PC-3 (cell line): ENCODE data around the gene GRIA2.
"Not testable (repeated sequence)": the region's sequence is repeated elsewhere in the genome, so short reads cannot be mapped to it uniquely, and the experiment has no call there.

Source experiments
- EZH2 ChIP-seq: fragments of 300-600 bp; sonication (generic); IDR thresholded peaks from one replicate; pipeline ENCODE4 v1.6.1; 2017; ENCODE audit warnings: antibody characterized with exemption, mild to moderate bottlenecking, low read length; ENCODE audit not compliant: unreplicated experiment
- EZH2phosphoT487 ChIP-seq: fragments of 300-600 bp; sonication (generic); IDR thresholded peaks from 2 replicates; pipeline ENCODE4 v1.6.1; 2018; ENCODE audit warnings: mild to moderate bottlenecking, antibody characterized with exemption, low read length, borderline replicate concordance
- TF ChIP-seq, protein P1 (sequence below): fragments of 300-600 bp; sonication (generic); conservative IDR thresholded peaks from 2 replicates; pipeline ENCODE4 v1.5.1; 2017; ENCODE audit warnings: antibody characterized with exemption, low read depth, mild to moderate bottlenecking, low read length

DNA sequence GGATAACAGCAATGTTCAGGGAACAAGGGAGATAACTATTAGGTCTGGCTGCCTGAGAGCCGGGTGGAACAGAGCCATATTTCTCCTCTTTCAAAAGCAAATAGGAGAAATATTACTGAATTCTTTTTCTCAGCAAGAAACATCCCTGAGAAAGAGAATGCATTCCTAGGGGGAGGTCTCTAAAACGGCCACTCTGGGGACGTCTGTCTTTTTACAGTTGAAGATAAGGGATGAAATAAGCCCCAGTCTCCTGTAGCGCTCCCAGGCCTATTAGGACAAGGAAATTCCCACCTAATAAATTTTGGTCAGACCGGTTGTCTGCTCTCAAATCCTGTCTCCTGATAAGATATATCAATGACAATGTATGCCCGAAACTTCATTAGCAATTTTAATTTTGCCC, 37.6 kb downstream of the GRIA2 start:
- TF ChIP-seq, protein P1, sequence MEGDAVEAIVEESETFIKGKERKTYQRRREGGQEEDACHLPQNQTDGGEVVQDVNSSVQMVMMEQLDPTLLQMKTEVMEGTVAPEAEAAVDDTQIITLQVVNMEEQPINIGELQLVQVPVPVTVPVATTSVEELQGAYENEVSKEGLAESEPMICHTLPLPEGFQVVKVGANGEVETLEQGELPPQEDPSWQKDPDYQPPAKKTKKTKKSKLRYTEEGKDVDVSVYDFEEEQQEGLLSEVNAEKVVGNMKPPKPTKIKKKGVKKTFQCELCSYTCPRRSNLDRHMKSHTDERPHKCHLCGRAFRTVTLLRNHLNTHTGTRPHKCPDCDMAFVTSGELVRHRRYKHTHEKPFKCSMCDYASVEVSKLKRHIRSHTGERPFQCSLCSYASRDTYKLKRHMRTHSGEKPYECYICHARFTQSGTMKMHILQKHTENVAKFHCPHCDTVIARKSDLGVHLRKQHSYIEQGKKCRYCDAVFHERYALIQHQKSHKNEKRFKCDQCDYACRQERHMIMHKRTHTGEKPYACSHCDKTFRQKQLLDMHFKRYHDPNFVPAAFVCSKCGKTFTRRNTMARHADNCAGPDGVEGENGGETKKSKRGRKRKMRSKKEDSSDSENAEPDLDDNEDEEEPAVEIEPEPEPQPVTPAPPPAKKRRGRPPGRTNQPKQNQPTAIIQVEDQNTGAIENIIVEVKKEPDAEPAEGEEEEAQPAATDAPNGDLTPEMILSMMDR, result not testable (repeated sequence)
- TF ChIP-seq EZH2phosphoT487, EZH2: not testable (repeated sequence)
